Fibroblast of skin of right biceps (primary cell): ENCODE measurements around the gene EOLA1.
A peak's percentile ranks its signal among the peaks of the same experiment; 100 is the strongest.
"Not testable (repeated sequence)": the region's sequence is repeated elsewhere in the genome, so short reads cannot be mapped to it uniquely, and the experiment has no call there.

ENCODE experiments used
- DNase-seq: peaks from one replicate; pipeline ENCODE4 v3.0.0-alpha.2; 2013

EOLA1 gene

GRCh38 chrX:149540621-149541520 lies at the start of gene EOLA1:
EOLA1 (plus strand) TSS chrX:149541012; CDS start chrX:149545631, 4,619 bp downstream.
- DNase-seq = peak; percentile 95

- DNase-seq = no peak
Observed at GRCh38 chrX:149491812-149492211, 49.0 kb upstream of the EOLA1 start.

GRCh38 chrX:149493567-149494562 lies 46.9 kb upstream of the EOLA1 start:
- DNase-seq = no peak

- no peak for DNase-seq
Observed at GRCh38 chrX:149494844-149495565, 45.8 kb upstream of the EOLA1 start.

- DNase-seq = peak; percentile 74
Observed at GRCh38 chrX:149495573-149496071, 45.2 kb upstream of the EOLA1 start.

- DNase-seq = no peak
Observed at GRCh38 chrX:149497054-149497453, 43.8 kb upstream of the EOLA1 start.

- peak; percentile 40 for DNase-seq
Observed at GRCh38 chrX:149497626-149498025, 43.2 kb upstream of the EOLA1 start.

- no peak for DNase-seq
Observed at GRCh38 chrX:149498767-149499166, 42.0 kb upstream of the EOLA1 start.

GRCh38 chrX:149499766-149500165 lies 41.0 kb upstream of the EOLA1 start:
- no peak for DNase-seq

- DNase-seq = not testable (repeated sequence)
Observed at GRCh38 chrX:149502923-149503322, 37.9 kb upstream of the EOLA1 start.

GRCh38 chrX:149503446-149503845 lies 37.4 kb upstream of the EOLA1 start:
- peak; percentile 66 for DNase-seq

GRCh38 chrX:149504226-149504914 lies 36.4 kb upstream of the EOLA1 start:
- DNase-seq = no peak

GRCh38 chrX:149504915-149505651 lies 35.7 kb upstream of the EOLA1 start, which contains the start of gene IDS:
IDS (minus strand) TSS chrX:149505306; CDS start chrX:149505137, 169 bp downstream.
- DNase-seq = peak; percentile 84

GRCh38 chrX:149505671-149506070 lies 35.1 kb upstream of the EOLA1 start:
- DNase-seq = no peak

- DNase-seq = no peak
Observed at GRCh38 chrX:149506349-149506748, 34.5 kb upstream of the EOLA1 start.

GRCh38 chrX:149508467-149508866 lies 32.3 kb upstream of the EOLA1 start:
- DNase-seq = no peak

- no peak for DNase-seq
Observed at GRCh38 chrX:149510386-149510785, 30.4 kb upstream of the EOLA1 start.

GRCh38 chrX:149511081-149511480 lies 29.7 kb upstream of the EOLA1 start:
- no peak for DNase-seq

GRCh38 chrX:149512225-149512885 lies 28.5 kb upstream of the EOLA1 start:
- DNase-seq = peak; percentile 28

- DNase-seq = peak; percentile 42
Observed at GRCh38 chrX:149513825-149514428, 26.9 kb upstream of the EOLA1 start.
